ENCODE measurements around the gene ECM1.

The ECM1 gene

GRCh38 chr1:150534002-150534401 lies 26.1 kb downstream of the ECM1 start:
- no peak overlapping the region for H3K27ac ChIP-seq
- TF ChIP-seq CTCF (IDR thresholded peaks at IDR 0.05) (no peak), ZFX (IDR thresholded peaks at IDR 0.05; ENCODE audit: borderline replicate concordance) (no peak)

DNA sequence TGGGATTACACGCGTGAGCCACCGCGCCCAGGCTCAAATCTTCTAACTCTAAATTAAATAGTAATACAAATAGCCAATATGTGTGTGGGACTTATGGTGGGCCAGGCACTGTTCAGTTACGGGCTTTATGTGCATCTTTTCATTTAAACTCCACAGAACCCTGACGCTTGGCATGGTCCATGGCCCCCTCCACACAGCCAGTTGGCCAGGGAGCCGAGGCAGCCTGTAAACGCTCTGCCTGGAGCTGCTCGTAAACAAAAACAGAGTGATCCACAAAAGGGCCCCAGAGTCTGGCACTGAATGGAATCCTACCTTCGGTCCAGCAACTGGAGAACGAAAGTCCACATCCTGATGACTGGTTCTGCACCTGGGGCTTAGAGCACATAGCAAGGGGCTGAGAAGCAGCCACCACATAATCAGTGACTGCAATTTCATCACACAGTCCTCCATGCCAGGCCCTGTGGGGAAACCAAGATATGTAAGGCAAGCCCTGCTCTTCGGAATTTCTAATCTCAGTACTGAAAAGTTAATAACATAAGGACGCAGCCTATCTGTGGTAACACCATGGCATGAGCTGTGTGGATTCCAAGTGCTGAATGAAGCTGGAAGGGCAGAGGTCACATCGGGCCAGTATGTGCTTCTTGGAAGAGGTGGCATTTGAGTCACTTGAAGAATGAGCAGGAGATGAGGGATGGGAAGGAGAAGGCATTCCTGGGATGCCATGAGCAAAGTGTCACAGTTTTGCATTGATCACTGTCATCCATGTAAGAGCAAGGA lies 27.8 kb downstream of the ECM1 start:
- no peak overlapping the region for H3K27ac ChIP-seq
- TF ChIP-seq CTCF (IDR thresholded peaks at IDR 0.05): no peak
- no peak for TF ChIP-seq ZFX (IDR thresholded peaks at IDR 0.05; ENCODE audit: borderline replicate concordance)

DNA sequence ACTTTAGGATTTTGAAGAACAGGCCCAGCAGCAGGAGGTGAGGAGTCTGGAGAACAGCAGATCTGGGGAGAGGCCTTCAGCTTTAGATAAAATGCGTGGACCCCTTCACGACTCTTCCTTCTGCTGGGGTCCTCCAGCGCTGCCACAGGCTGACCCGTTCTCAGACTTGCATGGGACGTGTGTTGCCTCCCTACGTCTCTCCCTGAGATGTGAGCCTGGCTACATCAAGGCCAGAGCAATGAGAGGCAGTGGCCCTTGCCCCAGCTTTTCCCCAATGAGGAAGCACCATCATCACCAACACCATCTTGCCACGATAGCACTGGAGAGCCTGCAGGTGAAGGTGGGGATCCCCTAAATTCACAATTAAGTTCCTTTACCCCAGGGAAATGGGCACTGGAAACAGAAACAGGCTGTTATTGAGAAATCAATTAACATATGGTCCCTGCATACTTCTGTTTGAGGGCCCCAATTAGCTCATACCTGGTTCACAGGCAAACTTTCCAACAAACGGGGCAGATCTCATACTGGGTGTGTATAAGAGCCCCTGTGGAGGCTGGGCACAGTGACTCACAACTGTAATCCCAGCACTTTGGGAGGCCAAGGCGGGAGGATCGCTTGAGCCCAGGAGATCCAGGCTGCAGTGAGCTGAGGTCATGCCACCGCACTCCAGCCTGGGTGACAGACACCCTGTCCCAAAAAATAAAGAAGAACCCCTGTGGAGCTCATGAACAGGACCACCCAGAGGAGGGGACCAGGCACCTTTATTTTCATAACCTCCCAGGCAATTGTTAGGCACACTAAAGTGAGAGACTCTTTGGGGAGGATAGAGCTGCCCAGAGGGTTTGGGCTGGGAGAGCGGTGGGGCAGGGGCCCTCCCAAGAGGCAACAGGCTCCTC lies 29.2 kb downstream of the ECM1 start:
- TF ChIP-seq ZFX (IDR thresholded peaks at IDR 0.05; ENCODE audit: borderline replicate concordance): no peak
- TF ChIP-seq CTCF (IDR thresholded peaks at IDR 0.05): no peak
- no peak overlapping the region for H3K27ac ChIP-seq

- peak; percentile 21; the same call in 1 of the 2 replicates for TF ChIP-seq CTCF (IDR thresholded peaks at IDR 0.05)
- no peak for TF ChIP-seq ZFX (IDR thresholded peaks at IDR 0.05; ENCODE audit: borderline replicate concordance)
- H3K27ac ChIP-seq: no peak overlapping the region
Observed at GRCh38 chr1:150537732-150538684, 30.1 kb downstream of the ECM1 start.

- H3K27ac ChIP-seq: no peak overlapping the region
- TF ChIP-seq ZFX (IDR thresholded peaks at IDR 0.05; ENCODE audit: borderline replicate concordance) (no peak), CTCF (IDR thresholded peaks at IDR 0.05) (no peak)
Observed at GRCh38 chr1:150543500-150544143, 35.7 kb downstream of the ECM1 start.

DNA sequence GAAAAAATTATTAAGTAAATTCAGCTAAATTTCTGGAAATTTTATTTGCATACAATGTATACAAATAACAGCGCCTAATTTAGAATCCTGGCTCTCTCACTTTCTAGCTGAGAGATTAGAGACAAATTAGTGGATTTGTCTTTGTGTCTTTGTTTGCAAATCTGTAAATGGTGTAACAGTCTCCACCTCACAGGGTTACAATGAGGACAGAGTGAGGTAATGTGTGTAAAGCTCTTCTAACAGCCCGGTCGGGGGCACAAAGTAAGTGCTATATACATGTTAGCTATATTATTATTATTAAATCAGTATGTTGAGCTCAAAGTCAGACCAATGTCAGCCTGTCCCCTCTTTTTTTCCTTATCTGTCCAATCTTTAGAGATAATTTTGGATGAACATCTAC lies 36.3 kb downstream of the ECM1 start:
- no peak overlapping the region for H3K27ac ChIP-seq
- TF ChIP-seq ZFX (IDR thresholded peaks at IDR 0.05; ENCODE audit: borderline replicate concordance): no peak
- no peak for TF ChIP-seq CTCF (IDR thresholded peaks at IDR 0.05)

Data from 22Rv1 (cell line).